HCT116 (cell line): ENCODE results near the gene FCER1G. TPM values are rescaled to one million over a fixed set of nuclear protein-coding genes. Genes with fewer than 3 reads are reported as not detected.

Source experiments
- ATAC-seq: fragments of 200-7000 bp; cut with Tn5 transposase; 2 replicates; pipeline ENCODE4 v1.9.1; 2020; ENCODE audit warnings: mild to moderate bottlenecking, moderate library complexity
- BruUV-seq: library from RNA; stranded (reverse); fragments of 400-500 nt; replicated peaks from 2 replicates; lab custom pipeline; 2021; lab: Mats Ljungman, UMichigan
- CTCF ChIA-PET: fragments of 300-600 bp; sonication (Branson Sonifier 250); formaldehyde crosslinking; loops from one replicate; lab custom pipeline; 2021; ENCODE audit warnings: antibody characterized with exemption; lab: Charles Lee
- POLR2A ChIA-PET: fragments of 300-600, 350-600 bp; sonication (Branson Sonifier 250); formaldehyde crosslinking; loops from one replicate; lab custom pipeline; 2021; ENCODE audit warnings: antibody characterized with exemption; lab: Charles Lee
- RAD21 ChIA-PET, 2 experiments: fragments of 300-600 bp; sonication (Branson Sonifier 250); formaldehyde crosslinking; loops; one replicate each; lab custom pipeline; 2023; ENCODE audit warnings: low total read pairs in 2 of 2; ENCODE audit not compliant: uncharacterized antibody in 2 of 2, unreplicated experiment in 2 of 2, low non-redundant PET in 1 of 2; lab: Charles Lee
- DNase-seq: peaks from one replicate; pipeline ENCODE4 v3.0.0-alpha.2; 2010; ENCODE audit warnings: low read depth, low spot score
- H2AFZ ChIP-seq: fragments of 200-600 bp; shearing (Covaris generic), sonication (generic); 2 replicates; pipeline ENCODE4 v1.6.1; 2017; ENCODE audit warnings: low read depth, mixed run types, mixed read lengths, antibody characterized with exemption, low read length; ENCODE audit not compliant: poor library complexity, severe bottlenecking
- H3K27ac ChIP-seq: 2 replicates; pipeline ENCODE4 v1.5.1; 2012; ENCODE audit warnings: low read depth, low read length
- H3K27me3 ChIP-seq: fragments of 200-600 bp; sonication (generic); 2 replicates; pipeline ENCODE4 v1.6.1; 2016; ENCODE audit warnings: mixed run types, low read length, mixed read lengths; ENCODE audit not compliant: insufficient read depth
- H3K36me3 ChIP-seq, 2 experiments: fragments of 200-500 bp in 1 of 2; fragments of 200-600 bp in 1 of 2; sonication (Bioruptor generic) in 1 of 2; sonication (generic) in 1 of 2; 2 replicates each; pipeline versions ENCODE4 v1.5.1 to v1.6.1; 2014 to 2016; ENCODE audit warnings: low read length in 2 of 2, inconsistent platforms in 1 of 2, mixed read lengths in 1 of 2, mixed run types in 1 of 2; ENCODE audit not compliant: insufficient read depth in 2 of 2, control insufficient read depth in 1 of 2
- H3K4me1 ChIP-seq, 2 experiments: fragments of 200-600 bp in 1 of 2; sonication (generic) in 1 of 2; 2 replicates each; pipeline versions ENCODE4 v1.5.1 to v1.6.1; 2012 to 2017; ENCODE audit warnings: low read length in 2 of 2, inconsistent platforms in 1 of 2, mild to moderate bottlenecking in 1 of 2, mixed read lengths in 1 of 2, mixed run types in 1 of 2, moderate library complexity in 1 of 2; ENCODE audit not compliant: insufficient read depth in 2 of 2, control insufficient read depth in 1 of 2
- H3K4me2 ChIP-seq: fragments of 200-600 bp; sonication (generic); 2 replicates; pipeline ENCODE4 v1.6.1; 2017; ENCODE audit warnings: mixed run types, low read length, mixed read lengths
- H3K4me3 ChIP-seq, 2 experiments: fragments of 200-600 bp in 1 of 2; sonication (generic) in 1 of 2; replicated peaks in 1 of 2; 2 replicates each; pipeline ENCODE4 v1.5.1; 2011 to 2016; ENCODE audit warnings: low read length in 2 of 2, control low read depth in 1 of 2, low read depth in 1 of 2, mild to moderate bottlenecking in 1 of 2, mixed read lengths in 1 of 2, mixed run types in 1 of 2
- H3K79me2 ChIP-seq: fragments of 200-600 bp; sonication (generic); 2 replicates; pipeline ENCODE4 v1.6.1; 2017; ENCODE audit warnings: mild to moderate bottlenecking, mixed run types, low read length, moderate library complexity, mixed read lengths; ENCODE audit not compliant: insufficient read depth
- H3K9ac ChIP-seq: fragments of 200-600 bp; sonication (generic); 2 replicates; pipeline ENCODE4 v1.6.1; 2016; ENCODE audit warnings: low read length, mixed read lengths
- H3K9me2 ChIP-seq: fragments of 200-600 bp; sonication (generic), shearing (Covaris generic); 2 replicates; pipeline ENCODE4 v1.6.1; 2017; ENCODE audit warnings: mixed run types, mild to moderate bottlenecking, moderate library complexity; ENCODE audit not compliant: insufficient read depth
- H3K9me3 ChIP-seq, 2 experiments: fragments of 200-500 bp in 1 of 2; fragments of 200-600 bp in 1 of 2; sonication (Bioruptor generic) in 1 of 2; sonication (generic) in 1 of 2; 2 replicates each; pipeline ENCODE4 v1.6.1; 2014 to 2017; ENCODE audit warnings: low read length in 2 of 2, mixed read lengths in 2 of 2, inconsistent platforms in 1 of 2, low read depth in 1 of 2, mild to moderate bottlenecking in 1 of 2, mixed run types in 1 of 2, moderate library complexity in 1 of 2; ENCODE audit not compliant: control insufficient read depth in 1 of 2, insufficient read depth in 1 of 2
- H4K20me1 ChIP-seq: fragments of 200-600 bp; sonication (generic), shearing (Covaris generic); 2 replicates; pipeline ENCODE4 v1.6.1; 2017; ENCODE audit warnings: mixed run types, mild to moderate bottlenecking, moderate library complexity; ENCODE audit not compliant: insufficient read depth
- CEBPB ChIP-seq: IDR thresholded peaks from 2 replicates; pipeline ENCODE4 v1.6.1; 2012; ENCODE audit warnings: low read depth
- EGR1 ChIP-seq: IDR thresholded peaks from 2 replicates; pipeline ENCODE4 v1.6.1; 2012; ENCODE audit warnings: low read depth
- ELF1 ChIP-seq: IDR thresholded peaks from 2 replicates; pipeline ENCODE4 v1.6.1; 2012; ENCODE audit warnings: low read depth, borderline replicate concordance
- EZH2 ChIP-seq: fragments of 200-600 bp; sonication (generic); IDR thresholded peaks from 2 replicates; pipeline ENCODE4 v1.6.1; 2017; ENCODE audit warnings: antibody characterized with exemption, mixed run types
- EZH2phosphoT487 ChIP-seq: fragments of 200-600 bp; IDR thresholded peaks from 2 replicates; pipeline ENCODE4 v1.6.1; 2018; ENCODE audit warnings: antibody characterized with exemption, borderline replicate concordance
- FOSL1 ChIP-seq: IDR thresholded peaks from 2 replicates; pipeline ENCODE4 v1.6.1; 2012; ENCODE audit warnings: low read depth
- POLR2A ChIP-seq: IDR thresholded peaks from 2 replicates; pipeline ENCODE4 v1.7.0; 2011; ENCODE audit warnings: borderline replicate concordance; ENCODE audit not compliant: insufficient read depth, insufficient read length; ENCODE audit errors: extremely low read depth
- RAD21 ChIP-seq: IDR thresholded peaks from 2 replicates; pipeline ENCODE4 v1.6.1; 2012; ENCODE audit warnings: low read depth, mild to moderate bottlenecking
- SP1 ChIP-seq: IDR thresholded peaks from 2 replicates; pipeline ENCODE4 v1.6.1; 2012; ENCODE audit warnings: low read depth
- SRF ChIP-seq: IDR thresholded peaks from 2 replicates; pipeline ENCODE4 v1.6.1; 2012; ENCODE audit warnings: low read depth
- TCF7L2 ChIP-seq: IDR thresholded peaks from 2 replicates; pipeline ENCODE4 v1.7.0; 2011; ENCODE audit warnings: borderline replicate concordance, inconsistent platforms; ENCODE audit not compliant: insufficient read depth, insufficient read length; ENCODE audit errors: extremely low read depth
- intact Hi-C: fragments of 100-400 bp; cut with micrococcal nuclease; formaldehyde crosslinking; loops from 2 replicates; pipeline ENCODE4 v1.10.0; 2022
- total RNA-seq: library from RNA; stranded (reverse); gene quantifications from one replicate; pipeline ENCODE4 v1.2.1, GENCODE V29; 2021; ENCODE audit not compliant: unreplicated experiment
- TF ChIP-seq, protein P1 (sequence below): IDR thresholded peaks from 2 replicates; pipeline ENCODE4 v1.6.1; 2012
- TF ChIP-seq, protein P2 (sequence below), 3 experiments: fragments of 200-600 bp in 1 of 3; sonication (generic) in 1 of 3; IDR thresholded peaks in 2 of 3; conservative IDR thresholded peaks in 1 of 3; 2 replicates each; pipeline ENCODE4 v1.5.1; 2012 to 2017; ENCODE audit warnings: low read depth in 2 of 3, low read length in 2 of 3, antibody characterized with exemption in 1 of 3, borderline replicate concordance in 1 of 3, control low read depth in 1 of 3, mild to moderate bottlenecking in 1 of 3, mixed read lengths in 1 of 3, mixed run types in 1 of 3, moderate library complexity in 1 of 3; ENCODE audit not compliant: insufficient read depth in 1 of 3
- TF ChIP-seq, protein P3 (sequence below): IDR thresholded peaks from 2 replicates; pipeline ENCODE4 v1.6.1; 2011; ENCODE audit warnings: mild to moderate bottlenecking, low read length, moderate library complexity; ENCODE audit not compliant: insufficient replicate concordance; ENCODE audit errors: extremely low read depth

The FCER1G gene
- total RNA-seq, 1 experiment from 2014 or later = 0.86 TPM

DNA sequence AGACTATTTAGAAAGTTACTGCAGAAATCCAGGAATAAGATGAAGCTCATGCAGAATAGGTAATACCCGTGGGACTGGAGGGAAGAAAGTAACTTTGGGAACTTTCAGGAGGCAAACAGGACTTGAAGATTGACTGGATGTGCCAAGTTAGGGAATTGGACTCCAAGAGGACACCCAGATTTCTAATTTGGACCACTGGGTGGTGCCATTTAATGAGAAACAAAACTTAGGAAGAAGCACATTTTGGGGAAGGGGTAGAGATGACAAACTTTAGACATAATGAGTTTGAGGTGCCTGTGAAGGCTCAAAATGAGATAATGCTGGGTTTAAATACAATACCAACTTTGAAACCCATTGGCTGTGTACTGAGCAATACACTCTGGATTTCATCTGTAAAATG, 34.5 kb upstream of the FCER1G start:
- Histone ChIP-seq H3K9me2 (no peaks in the 10 kb centered on the region), H2AFZ (peak overlapping the region; percentile 72), H3K36me3 (no peaks in the 10 kb centered on the region), H3K79me2 (peaks cover 14% of the 10 kb centered on the region), H4K20me1 (no peaks in the 10 kb centered on the region), H3K27me3 (no peaks in the 10 kb centered on the region), H3K4me1 (peaks cover 21 to 41% of the 10 kb centered on the region in 2 experiments)
- CTCF ChIA-PET = interaction anchor here (1.0 to 1.7 kb wide), 3 partner anchors 18 to 203 kb away, joined by 4 to 8 read pairs (median 4); partner anchors contain the start of gene ADAMTS4
- DNase-seq = no peak
- RAD21 ChIA-PET = no interaction called here
- intact Hi-C loops = no loop called here
- peak; percentile 54; the same call in 1 of the 2 replicates for TF ChIP-seq RAD21
- no peak for TF ChIP-seq ELF1
- TF ChIP-seq EGR1 = no peak
- no peak for TF ChIP-seq POLR2A
- no peak for TF ChIP-seq FOSL1
- TF ChIP-seq, protein P1, sequence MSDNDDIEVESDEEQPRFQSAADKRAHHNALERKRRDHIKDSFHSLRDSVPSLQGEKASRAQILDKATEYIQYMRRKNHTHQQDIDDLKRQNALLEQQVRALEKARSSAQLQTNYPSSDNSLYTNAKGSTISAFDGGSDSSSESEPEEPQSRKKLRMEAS = no peak
- TF ChIP-seq EZH2 = no peak
- TF ChIP-seq, protein P2, sequence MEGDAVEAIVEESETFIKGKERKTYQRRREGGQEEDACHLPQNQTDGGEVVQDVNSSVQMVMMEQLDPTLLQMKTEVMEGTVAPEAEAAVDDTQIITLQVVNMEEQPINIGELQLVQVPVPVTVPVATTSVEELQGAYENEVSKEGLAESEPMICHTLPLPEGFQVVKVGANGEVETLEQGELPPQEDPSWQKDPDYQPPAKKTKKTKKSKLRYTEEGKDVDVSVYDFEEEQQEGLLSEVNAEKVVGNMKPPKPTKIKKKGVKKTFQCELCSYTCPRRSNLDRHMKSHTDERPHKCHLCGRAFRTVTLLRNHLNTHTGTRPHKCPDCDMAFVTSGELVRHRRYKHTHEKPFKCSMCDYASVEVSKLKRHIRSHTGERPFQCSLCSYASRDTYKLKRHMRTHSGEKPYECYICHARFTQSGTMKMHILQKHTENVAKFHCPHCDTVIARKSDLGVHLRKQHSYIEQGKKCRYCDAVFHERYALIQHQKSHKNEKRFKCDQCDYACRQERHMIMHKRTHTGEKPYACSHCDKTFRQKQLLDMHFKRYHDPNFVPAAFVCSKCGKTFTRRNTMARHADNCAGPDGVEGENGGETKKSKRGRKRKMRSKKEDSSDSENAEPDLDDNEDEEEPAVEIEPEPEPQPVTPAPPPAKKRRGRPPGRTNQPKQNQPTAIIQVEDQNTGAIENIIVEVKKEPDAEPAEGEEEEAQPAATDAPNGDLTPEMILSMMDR (IDR thresholded peaks at IDR 0.05 in 2 of 3, conservative IDR thresholded peaks at IDR 0.05 in 1 of 3; ENCODE audit: borderline replicate concordance in 1 of 3, insufficient read depth in 1 of 3, low read depth in 2 of 3, low read length in 2 of 3) = peak; percentile 25 to 54 (median 45); a peak in 5 of 6 replicates
- TF ChIP-seq, protein P3, sequence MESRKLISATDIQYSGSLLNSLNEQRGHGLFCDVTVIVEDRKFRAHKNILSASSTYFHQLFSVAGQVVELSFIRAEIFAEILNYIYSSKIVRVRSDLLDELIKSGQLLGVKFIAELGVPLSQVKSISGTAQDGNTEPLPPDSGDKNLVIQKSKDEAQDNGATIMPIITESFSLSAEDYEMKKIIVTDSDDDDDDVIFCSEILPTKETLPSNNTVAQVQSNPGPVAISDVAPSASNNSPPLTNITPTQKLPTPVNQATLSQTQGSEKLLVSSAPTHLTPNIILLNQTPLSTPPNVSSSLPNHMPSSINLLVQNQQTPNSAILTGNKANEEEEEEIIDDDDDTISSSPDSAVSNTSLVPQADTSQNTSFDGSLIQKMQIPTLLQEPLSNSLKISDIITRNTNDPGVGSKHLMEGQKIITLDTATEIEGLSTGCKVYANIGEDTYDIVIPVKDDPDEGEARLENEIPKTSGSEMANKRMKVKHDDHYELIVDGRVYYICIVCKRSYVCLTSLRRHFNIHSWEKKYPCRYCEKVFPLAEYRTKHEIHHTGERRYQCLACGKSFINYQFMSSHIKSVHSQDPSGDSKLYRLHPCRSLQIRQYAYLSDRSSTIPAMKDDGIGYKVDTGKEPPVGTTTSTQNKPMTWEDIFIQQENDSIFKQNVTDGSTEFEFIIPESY = no peak
- TF ChIP-seq SP1 = no peak
- no peak for TF ChIP-seq CEBPB
- no peak for TF ChIP-seq TCF7L2
- TF ChIP-seq EZH2phosphoT487 = no peak
- no peak for TF ChIP-seq SRF
- TF ChIP-seq, all 23 proteins: peak for 2
- no peak overlapping the region for H3K4me2 ChIP-seq
- POLR2A ChIA-PET = interaction anchor here (2.3 kb wide), 1 partner anchor 15 kb away, joined by 13 read pairs; the partner anchor contains the start of gene PPOX
- H3K4me3 ChIP-seq = no peak overlapping the region
- ATAC-seq = no peak
- no peak overlapping the region for H3K27ac ChIP-seq
- no peaks in the 10 kb centered on the region for H3K9me3 ChIP-seq
- H3K9ac ChIP-seq = no peak overlapping the region
- no TSS peak for BruUV-seq
